H1 (cell line): Measurements from ENCODE around the gene WFIKKN1. TPM values are rescaled to one million over a fixed set of nuclear protein-coding genes. Genes with fewer than 3 reads are reported as not detected.
A peak's percentile ranks its signal among the peaks of the same experiment; 100 is the strongest.

ENCODE experiments used
- CTCF ChIA-PET: fragments of 300-600 bp; sonication (Branson Sonifier 250); formaldehyde crosslinking; loops from one replicate; lab custom pipeline; 2021; ENCODE audit not compliant: partially characterized antibody; lab: Charles Lee
- POLR2A ChIA-PET: fragments of 300-600 bp; sonication (Branson Sonifier 250); formaldehyde crosslinking; loops from one replicate; lab custom pipeline; 2021; ENCODE audit warnings: inconsistent platforms; ENCODE audit not compliant: partially characterized antibody; lab: Charles Lee
- DNase-seq, 2 experiments: peaks; one replicate each; pipeline versions ENCODE4 v3.0.0 to v3.0.0-alpha.2; 2010 to 2022; ENCODE audit warnings: low spot score in 2 of 2, low read depth in 1 of 2, mixed read lengths in 1 of 2
- FAIRE-seq: peaks from 2 replicates; lab custom pipeline; 2011; peaks lifted over from hg19 to GRCh38; lab: Jason Lieb, UNC
- H2AFZ ChIP-seq: 2 replicates; pipeline ENCODE4 v1.8.1; 2012; ENCODE audit warnings: low read length, inconsistent platforms
- H2AK5ac ChIP-seq: 2 replicates; pipeline ENCODE4 v1.6.1; 2013; ENCODE audit warnings: low read depth, low read length
- H2BK120ac ChIP-seq: replicated peaks from 2 replicates; pipeline ENCODE3; 2013; ENCODE audit warnings: low read depth, low read length, inconsistent platforms
- H2BK12ac ChIP-seq: 2 replicates; pipeline ENCODE4 v1.6.1; 2013; ENCODE audit warnings: low read depth, low read length
- H2BK15ac ChIP-seq: 2 replicates; pipeline ENCODE4 v1.6.1; 2013; ENCODE audit warnings: low read length
- H2BK20ac ChIP-seq: 2 replicates; pipeline ENCODE4 v1.6.1; 2013; ENCODE audit warnings: low read length
- H2BK5ac ChIP-seq: 2 replicates; pipeline ENCODE4 v1.6.1; 2013; ENCODE audit warnings: low read depth, low read length
- H3K14ac ChIP-seq: 2 replicates; pipeline ENCODE4 v1.6.1; 2013; ENCODE audit warnings: inconsistent platforms; ENCODE audit not compliant: insufficient read length
- H3K18ac ChIP-seq: 2 replicates; pipeline ENCODE4 v1.6.1; 2013; ENCODE audit warnings: low read length; ENCODE audit errors: extremely low read depth
- H3K23ac ChIP-seq: 2 replicates; pipeline ENCODE4 v1.6.1; 2013; ENCODE audit warnings: inconsistent platforms; ENCODE audit not compliant: insufficient read length
- H3K23me2 ChIP-seq: 2 replicates; pipeline ENCODE4 v1.6.1; 2013; ENCODE audit warnings: low read depth, low read length
- H3K27ac ChIP-seq: 2 replicates; pipeline ENCODE4 v1.6.1; 2011; ENCODE audit warnings: low read depth, low read length, inconsistent platforms
- H3K27me3 ChIP-seq, 4 experiments: replicated peaks in 1 of 4; 1 replicate in 1 of 4; 2 replicates in 3 of 4; pipeline versions ENCODE4 v1.6.1 to v1.8.1; 2011 to 2013; ENCODE audit warnings: low read length in 3 of 4, mild to moderate bottlenecking in 3 of 4, inconsistent platforms in 2 of 4, mixed read lengths in 2 of 4, moderate library complexity in 1 of 4; ENCODE audit not compliant: control insufficient read depth in 3 of 4, insufficient read depth in 3 of 4; ENCODE audit errors: extremely low read depth in 1 of 4
- H3K36me3 ChIP-seq, 4 experiments: 2 replicates each; pipeline versions ENCODE4 v1.6.1 to v1.8.1; 2011 to 2013; ENCODE audit warnings: mild to moderate bottlenecking in 4 of 4, low read length in 3 of 4, moderate library complexity in 2 of 4, control low read depth in 1 of 4, inconsistent platforms in 1 of 4; ENCODE audit not compliant: insufficient read depth in 4 of 4, control insufficient read depth in 2 of 4
- H3K4ac ChIP-seq: replicated peaks from 2 replicates; pipeline ENCODE3; 2013; ENCODE audit warnings: low read length, low read depth, mixed read lengths, inconsistent platforms; ENCODE audit not compliant: insufficient read length
- H3K4me1 ChIP-seq, 4 experiments: replicated peaks in 1 of 4; 1 replicate in 1 of 4; 2 replicates in 3 of 4; pipeline versions ENCODE4 v1.6.1 to v1.8.1; 2011 to 2013; ENCODE audit warnings: low read length in 3 of 4, inconsistent platforms in 2 of 4, mixed read lengths in 1 of 4; ENCODE audit not compliant: insufficient read depth in 4 of 4, control insufficient read depth in 3 of 4
- H3K4me2 ChIP-seq, 2 experiments: 2 replicates each; pipeline versions ENCODE4 v1.6.1 to v1.8.1; 2011 to 2013; ENCODE audit warnings: low read depth in 2 of 2, low read length in 2 of 2, control low read depth in 1 of 2, inconsistent platforms in 1 of 2, mild to moderate bottlenecking in 1 of 2; ENCODE audit not compliant: insufficient read depth in 1 of 2
- H3K4me3 ChIP-seq, 4 experiments: fragments of 200-600, 300-600 bp in 1 of 4; sonication (generic), shearing (Covaris generic), sonication (Bioruptor Twin) in 1 of 4; 2 replicates each; pipeline versions ENCODE4 v1.5.1 to v1.8.1; 2011 to 2016; ENCODE audit warnings: low read length in 4 of 4, low read depth in 3 of 4, control low read depth in 2 of 4, inconsistent platforms in 2 of 4, mild to moderate bottlenecking in 2 of 4, mixed read lengths in 1 of 4, moderate library complexity in 1 of 4; ENCODE audit not compliant: insufficient read depth in 2 of 4; ENCODE audit errors: extremely low read depth in 1 of 4
- H3K56ac ChIP-seq: replicated peaks from 2 replicates; pipeline ENCODE3; 2013; ENCODE audit warnings: low read depth, mild to moderate bottlenecking, mixed read lengths, low read length, inconsistent platforms; ENCODE audit not compliant: insufficient read length
- H3K79me1 ChIP-seq: 2 replicates; pipeline ENCODE4 v1.6.1; 2013; ENCODE audit warnings: low read depth, low read length, control low read depth
- H3K79me2 ChIP-seq, 2 experiments: 2 replicates each; pipeline versions ENCODE4 v1.6.1 to v1.8.1; 2012 to 2013; ENCODE audit warnings: low read length in 2 of 2, mild to moderate bottlenecking in 2 of 2, inconsistent platforms in 1 of 2; ENCODE audit not compliant: insufficient read depth in 2 of 2, control insufficient read depth in 1 of 2
- H3K9ac ChIP-seq, 4 experiments: replicated peaks in 1 of 4; 1 replicate in 1 of 4; 2 replicates in 3 of 4; pipeline versions ENCODE4 v1.6.1 to v1.8.1; 2011 to 2013; ENCODE audit warnings: low read depth in 3 of 4, low read length in 3 of 4, control low read depth in 2 of 4, mild to moderate bottlenecking in 2 of 4, moderate library complexity in 2 of 4, inconsistent platforms in 1 of 4; ENCODE audit errors: extremely low read depth in 1 of 4
- H3K9me3 ChIP-seq, 2 experiments: 2 replicates each; pipeline versions ENCODE4 v1.6.1 to v1.8.1; 2012 to 2013; ENCODE audit warnings: mild to moderate bottlenecking in 2 of 2, moderate library complexity in 2 of 2, control low read depth in 1 of 2, inconsistent platforms in 1 of 2, low read depth in 1 of 2, low read length in 1 of 2, mixed read lengths in 1 of 2; ENCODE audit not compliant: insufficient read depth in 2 of 2
- H4K20me1 ChIP-seq, 2 experiments: replicated peaks in 1 of 2; 2 replicates each; pipeline versions ENCODE3 to v1.8.1; 2011 to 2013; ENCODE audit warnings: inconsistent platforms in 2 of 2, low read length in 2 of 2, mild to moderate bottlenecking in 1 of 2; ENCODE audit not compliant: insufficient read depth in 2 of 2, control insufficient read depth in 1 of 2
- H4K5ac ChIP-seq: 2 replicates; pipeline ENCODE4 v1.6.1; 2013; ENCODE audit warnings: low read length, low read depth, mixed read lengths, inconsistent platforms; ENCODE audit not compliant: insufficient read length
- H4K8ac ChIP-seq: 2 replicates; pipeline ENCODE4 v1.8.0; 2013; ENCODE audit warnings: mild to moderate bottlenecking, moderate library complexity, low read length, inconsistent platforms; ENCODE audit not compliant: insufficient read depth; ENCODE audit errors: extremely low read depth
- H4K91ac ChIP-seq: replicated peaks from 2 replicates; pipeline ENCODE3; 2013; ENCODE audit warnings: low read length, mixed read lengths, inconsistent platforms; ENCODE audit not compliant: insufficient read length
- GABPA ChIP-seq: IDR thresholded peaks from 2 replicates; pipeline ENCODE4 v1.6.1; 2011; ENCODE audit warnings: mild to moderate bottlenecking, low read length, moderate library complexity, borderline replicate concordance; ENCODE audit not compliant: insufficient read depth
- JUND ChIP-seq: IDR thresholded peaks from 2 replicates; pipeline ENCODE4 v1.6.1; 2011; ENCODE audit warnings: mild to moderate bottlenecking, improper control_type of control experiment, low read length
- RAD21 ChIP-seq, 2 experiments: IDR thresholded peaks in 1 of 2; conservative IDR thresholded peaks in 1 of 2; 2 replicates each; pipeline ENCODE4 v1.6.1; 2011; ENCODE audit warnings: low read depth in 2 of 2, low read length in 2 of 2, improper control_type of control experiment in 1 of 2, inconsistent platforms in 1 of 2, mild to moderate bottlenecking in 1 of 2, moderate library complexity in 1 of 2
- SIN3A ChIP-seq, 2 experiments: IDR thresholded peaks in 1 of 2; conservative IDR thresholded peaks in 1 of 2; 2 replicates each; pipeline ENCODE4 v1.6.1; 2011 to 2012; ENCODE audit warnings: low read length in 2 of 2, improper control_type of control experiment in 1 of 2, low read depth in 1 of 2, mild to moderate bottlenecking in 1 of 2
- TBP ChIP-seq: IDR thresholded peaks from 2 replicates; pipeline ENCODE4 v1.6.1; 2011; ENCODE audit warnings: low read depth, low read length, improper control_type of control experiment
- TEAD4 ChIP-seq: IDR thresholded peaks from 2 replicates; pipeline ENCODE4 v1.6.1; 2012; ENCODE audit warnings: low read depth, low read length, inconsistent platforms, mixed read lengths
- WGBS, 2 experiments: shearing (Covaris generic) in 1 of 2; methylation state at CpG; one replicate each; pipeline versions ENCODE4 v1.1.6 to v1.1.7; 2013 to 2015; ENCODE audit warnings: low lambda C conversion rate in 2 of 2, mixed read lengths in 2 of 2, inconsistent platforms in 1 of 2, low coverage in 1 of 2, missing lambda C conversion rate in 1 of 2; ENCODE audit not compliant: insufficient replicate concordance in 2 of 2, insufficient coverage in 1 of 2, insufficient read length in 1 of 2; ENCODE audit errors: extremely low coverage in 1 of 2, missing lambda C conversion rate in 1 of 2; 5-methylcytosine and 5-hydroxymethylcytosine counted together
- polyA plus RNA-seq, 7 experiments: library from polyadenylated mRNA; depleted of rRNA in 3 of 7; stranded (reverse) in 5 of 7; unstranded in 2 of 7; fragments of >200 nt in 5 of 7; fragments of 200-250 nt in 2 of 7; gene quantifications; 1 replicate in 5 of 7; 2 replicates in 1 of 7; 4 replicates in 1 of 7; pipeline versions ENCODE4 v1.2.1 to v1.2.3, GENCODE V29; 2011 to 2013; ENCODE audit warnings: missing spikeins in 2 of 7, mixed read lengths in 2 of 7
- total RNA-seq: library from RNA; stranded (reverse); fragmentation: NEBNext Ultra II Directional; extraction: Animal tissue kit (Norgen Biotek cat#: 25700); gene quantifications from 2 replicates; pipeline ENCODE4 v1.2.1, GENCODE V29; 2021
- TF ChIP-seq, protein P1 (sequence below), 3 experiments: IDR thresholded peaks; 1 replicate in 2 of 3; 2 replicates in 1 of 3; pipeline versions ENCODE4 v1.5.1 to v1.6.1; 2011; ENCODE audit warnings: low read length in 3 of 3, mild to moderate bottlenecking in 3 of 3, inconsistent platforms in 2 of 3, low read depth in 1 of 3, moderate library complexity in 1 of 3; ENCODE audit not compliant: insufficient read depth in 1 of 3; ENCODE audit errors: control extremely low read depth in 1 of 3

The WFIKKN1 gene
- total and polyA plus RNA-seq, 2 of the 8 experiments (the other 6 are each of a cell fraction or from before 2014, with no cell fraction given): 11.4 to 15.8 TPM

DNA sequence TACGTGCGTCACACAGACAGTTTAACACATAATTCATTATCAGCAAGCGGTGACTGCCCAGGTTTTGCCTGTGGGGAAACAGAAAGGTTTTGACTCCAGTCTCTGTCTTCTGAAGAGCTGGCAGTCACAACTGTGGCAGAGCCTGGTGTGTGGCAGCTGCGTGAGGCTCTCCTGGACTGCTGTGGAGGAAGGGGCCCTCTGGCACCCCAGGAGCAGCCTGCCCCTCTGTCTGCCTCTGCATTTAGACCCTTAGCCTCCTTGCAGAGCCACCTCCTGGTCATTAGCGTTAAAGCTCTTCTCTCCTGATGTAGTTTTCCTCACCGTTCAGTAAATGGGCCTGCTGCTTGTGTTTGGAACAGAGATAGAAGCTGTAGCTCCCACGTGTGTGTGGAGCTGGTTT, 30.0 kb upstream of the WFIKKN1 start:
- Histone ChIP-seq H4K20me1 (peaks cover 6 to 12% of the 10 kb centered on the region in 2 experiments), H3K9ac (no peak overlapping the region), H3K27me3 (no peaks in the 10 kb centered on the region; a peak in 2 of 7 replicates), H3K36me3 (peaks cover 0 to 3% (median under 1%) of the 10 kb centered on the region in 4 experiments; a peak in 2 of 8 replicates), H2BK120ac (no peak overlapping the region), H3K9me3 (peaks cover 7 to 13% of the 10 kb centered on the region in 2 experiments; a peak in 3 of 4 replicates), H2BK12ac (no peak overlapping the region), H2AK5ac (no peak overlapping the region), H3K4me2 (no peak overlapping the region), H3K23ac (no peak overlapping the region), H3K79me1 (peaks cover 13% of the 10 kb centered on the region; the same call in 1 of the 2 replicates), H4K5ac (no peak overlapping the region), H3K23me2 (no peaks in the 10 kb centered on the region), H3K27ac (no peak overlapping the region), H2AFZ (no peak overlapping the region), H3K4ac (no peak overlapping the region), H2BK5ac (no peak overlapping the region), H3K18ac (no peak overlapping the region), H3K56ac (no peak overlapping the region), H3K14ac (no peak overlapping the region), H3K4me3 (no peak overlapping the region), H4K91ac (no peak overlapping the region), H2BK20ac (no peak overlapping the region), H4K8ac (no peak overlapping the region), H2BK15ac (no peak overlapping the region), H3K4me1 (peaks cover 0 to 2% (median 0%) of the 10 kb centered on the region in 4 experiments; a peak in 1 of 7 replicates), H3K79me2 (peaks cover 2 to 3% of the 10 kb centered on the region in 2 experiments; a peak in 2 of 4 replicates)
- FAIRE-seq: peak; percentile 24
- POLR2A ChIA-PET: interaction anchor here (1.2 to 2.0 kb wide), 4 partner anchors 9 to 30 kb away, joined by 3 to 5 read pairs (median 4); partner anchors contain the start of genes RAB40C and WFIKKN1
- TF ChIP-seq, protein P1, sequence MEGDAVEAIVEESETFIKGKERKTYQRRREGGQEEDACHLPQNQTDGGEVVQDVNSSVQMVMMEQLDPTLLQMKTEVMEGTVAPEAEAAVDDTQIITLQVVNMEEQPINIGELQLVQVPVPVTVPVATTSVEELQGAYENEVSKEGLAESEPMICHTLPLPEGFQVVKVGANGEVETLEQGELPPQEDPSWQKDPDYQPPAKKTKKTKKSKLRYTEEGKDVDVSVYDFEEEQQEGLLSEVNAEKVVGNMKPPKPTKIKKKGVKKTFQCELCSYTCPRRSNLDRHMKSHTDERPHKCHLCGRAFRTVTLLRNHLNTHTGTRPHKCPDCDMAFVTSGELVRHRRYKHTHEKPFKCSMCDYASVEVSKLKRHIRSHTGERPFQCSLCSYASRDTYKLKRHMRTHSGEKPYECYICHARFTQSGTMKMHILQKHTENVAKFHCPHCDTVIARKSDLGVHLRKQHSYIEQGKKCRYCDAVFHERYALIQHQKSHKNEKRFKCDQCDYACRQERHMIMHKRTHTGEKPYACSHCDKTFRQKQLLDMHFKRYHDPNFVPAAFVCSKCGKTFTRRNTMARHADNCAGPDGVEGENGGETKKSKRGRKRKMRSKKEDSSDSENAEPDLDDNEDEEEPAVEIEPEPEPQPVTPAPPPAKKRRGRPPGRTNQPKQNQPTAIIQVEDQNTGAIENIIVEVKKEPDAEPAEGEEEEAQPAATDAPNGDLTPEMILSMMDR (IDR thresholded peaks at IDR 0.05; ENCODE audit: control extremely low read depth in 1 of 3, insufficient read depth in 1 of 3, low read depth in 1 of 3, low read length in 3 of 3): peak; percentile 20 to 67 (median 54)
- TF ChIP-seq RAD21 (IDR thresholded peaks at IDR 0.05 in 1 of 2, conservative IDR thresholded peaks at IDR 0.05 in 1 of 2; ENCODE audit: low read depth in 2 of 2, low read length in 2 of 2) (peak; percentile 25 to 48; a peak in 3 of 4 replicates), TEAD4 (no peak), TBP (no peak), GABPA (peak; percentile 63; the same call in 1 of the 2 replicates), JUND (no peak), SIN3A (conservative IDR thresholded peaks at IDR 0.05 in 1 of 2, IDR thresholded peaks at IDR 0.05 in 1 of 2; ENCODE audit: low read depth in 1 of 2, low read length in 2 of 2) (no peak; a peak in 1 of 4 replicates)
- 73% methylated on average over 7 of the region's 7 CpGs; no CpG with 5 or more reads in 1 of the 2 experiments for WGBS, 2 experiments
- CTCF ChIA-PET: interaction anchor here (0.6 to 3.8 kb wide), 25 partner anchors 8 to 528 kb away, joined by 3 to 35 read pairs (median 4); partner anchors contain the start of genes METTL26, RHBDL1 and WFIKKN1
- DNase-seq: no peak
